ENCODE data around the gene FEN1. TPM values are rescaled to one million over a fixed set of nuclear protein-coding genes. Genes with fewer than 3 reads are reported as not detected.

FEN1 gene
- total RNA-seq, 1 donor from 2014 or later, result 9.6 TPM

DNA sequence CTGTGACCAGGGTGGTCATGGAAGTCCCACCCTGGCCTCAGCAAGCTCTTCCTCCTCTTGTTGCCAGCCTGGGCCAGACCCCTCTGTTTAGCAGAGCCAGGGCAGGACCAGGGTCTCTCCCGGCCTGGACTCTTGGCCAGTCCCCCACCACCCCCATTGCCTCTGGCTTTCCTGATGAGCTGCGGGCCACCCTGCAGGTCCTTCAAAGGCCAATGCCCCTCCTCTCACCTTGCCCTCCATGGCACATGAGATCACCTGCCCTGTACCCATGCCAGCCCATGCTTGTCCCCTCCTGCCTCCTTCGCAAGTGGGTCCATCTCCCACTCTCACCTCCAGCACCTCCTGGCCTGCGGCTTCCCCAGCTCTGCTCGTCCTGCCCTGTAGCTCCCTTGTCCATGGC is 45.8 kb downstream of the FEN1 start:
- H3K27me3 ChIP-seq, result no peaks in the 10 kb centered on the region
- H3K4me3 ChIP-seq, result no peak overlapping the region
- H3K4me1 ChIP-seq, result peaks cover 31% of the 10 kb centered on the region
- no peak overlapping the region for H3K27ac ChIP-seq
- H3K36me3 ChIP-seq, result peaks cover 0 to 13% of the 10 kb centered on the region in 2 donors
- H3K9me3 ChIP-seq, result no peaks in the 10 kb centered on the region
- intact Hi-C loops (cut with DNase I), result no loop called here
- no peak for DNase-seq (ENCODE audit: extremely low spot score in 2 of 2)
- TF ChIP-seq CTCF (IDR thresholded peaks at IDR 0.05) (no peak), POLR2AphosphoS5 (IDR thresholded peaks at IDR 0.05; ENCODE audit: insufficient read depth in 1 of 2, low read depth in 1 of 2) (no peak), POLR2A (IDR thresholded peaks at IDR 0.05) (no peak)

DNA sequence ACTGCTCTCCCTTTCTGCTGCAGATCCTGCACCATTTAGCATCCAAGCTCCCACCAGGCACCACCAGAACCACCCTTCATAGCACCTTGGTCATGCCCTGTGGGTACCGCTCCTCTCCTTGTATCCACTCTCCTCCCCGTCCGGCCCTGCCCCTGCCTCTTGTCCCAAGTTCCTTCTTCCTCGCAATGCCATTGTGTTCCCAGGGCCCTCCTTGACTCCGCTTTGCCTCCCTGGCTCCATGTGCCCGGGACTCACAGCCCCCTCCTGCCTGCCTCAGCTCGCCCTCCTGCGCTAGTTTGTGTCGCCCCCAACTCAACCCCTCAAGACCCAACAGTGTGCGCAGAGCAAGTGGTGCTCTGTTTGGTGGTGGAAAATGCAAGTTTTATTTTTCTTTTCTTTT is 46.2 kb downstream of the FEN1 start:
- Histone ChIP-seq H3K4me1 (peaks cover 27% of the 10 kb centered on the region), H3K9me3 (no peaks in the 10 kb centered on the region), H3K27me3 (no peaks in the 10 kb centered on the region), H3K27ac (no peak overlapping the region), H3K4me3 (no peak overlapping the region), H3K36me3 (peaks cover 0 to 13% of the 10 kb centered on the region in 2 donors)
- TF ChIP-seq POLR2AphosphoS5 (IDR thresholded peaks at IDR 0.05; ENCODE audit: insufficient read depth in 1 of 2, low read depth in 1 of 2) (no peak), POLR2A (IDR thresholded peaks at IDR 0.05) (no peak), CTCF (IDR thresholded peaks at IDR 0.05) (no peak)
- no peak for DNase-seq (ENCODE audit: extremely low spot score in 2 of 2)
- intact Hi-C loops (cut with DNase I), result no loop called here

- Histone ChIP-seq H3K27ac (no peak overlapping the region), H3K36me3 (peaks cover 0 to 18% of the 10 kb centered on the region in 2 donors), H3K9me3 (no peaks in the 10 kb centered on the region)
Measured at GRCh38 chr11:61839742-61840141, 47.0 kb downstream of the FEN1 start.

GRCh38 chr11:61840371-61840770 is 47.7 kb downstream of the FEN1 start:
- Histone ChIP-seq H3K27ac (no peak overlapping the region), H3K4me3 (no peak overlapping the region), H3K27me3 (no peaks in the 10 kb centered on the region), H3K9me3 (no peaks in the 10 kb centered on the region), H3K36me3 (peaks cover 0 to 18% of the 10 kb centered on the region in 2 donors), H3K4me1 (peaks cover 13% of the 10 kb centered on the region)
- TF ChIP-seq POLR2AphosphoS5 (IDR thresholded peaks at IDR 0.05; ENCODE audit: insufficient read depth in 1 of 2, low read depth in 1 of 2) (no peak), POLR2A (IDR thresholded peaks at IDR 0.05) (no peak), CTCF (IDR thresholded peaks at IDR 0.05) (no peak)
- intact Hi-C loops (cut with DNase I), result no loop called here
- no peak for DNase-seq (ENCODE audit: extremely low spot score in 2 of 2)

More at GRCh38 chr11:61839742-61840141, 47.0 kb downstream of the FEN1 start:
- TF ChIP-seq POLR2AphosphoS5 (IDR thresholded peaks at IDR 0.05; ENCODE audit: insufficient read depth in 1 of 2, low read depth in 1 of 2), result no peak
- no peak for TF ChIP-seq CTCF (IDR thresholded peaks at IDR 0.05)
- TF ChIP-seq POLR2A (IDR thresholded peaks at IDR 0.05), result no peak
- DNase-seq (ENCODE audit: extremely low spot score in 2 of 2), result no peak
- no peak overlapping the region for H3K4me3 ChIP-seq
- H3K27me3 ChIP-seq, result no peaks in the 10 kb centered on the region
- H3K4me1 ChIP-seq, result peaks cover 19% of the 10 kb centered on the region
- intact Hi-C loops (cut with DNase I), result no loop called here

DNA sequence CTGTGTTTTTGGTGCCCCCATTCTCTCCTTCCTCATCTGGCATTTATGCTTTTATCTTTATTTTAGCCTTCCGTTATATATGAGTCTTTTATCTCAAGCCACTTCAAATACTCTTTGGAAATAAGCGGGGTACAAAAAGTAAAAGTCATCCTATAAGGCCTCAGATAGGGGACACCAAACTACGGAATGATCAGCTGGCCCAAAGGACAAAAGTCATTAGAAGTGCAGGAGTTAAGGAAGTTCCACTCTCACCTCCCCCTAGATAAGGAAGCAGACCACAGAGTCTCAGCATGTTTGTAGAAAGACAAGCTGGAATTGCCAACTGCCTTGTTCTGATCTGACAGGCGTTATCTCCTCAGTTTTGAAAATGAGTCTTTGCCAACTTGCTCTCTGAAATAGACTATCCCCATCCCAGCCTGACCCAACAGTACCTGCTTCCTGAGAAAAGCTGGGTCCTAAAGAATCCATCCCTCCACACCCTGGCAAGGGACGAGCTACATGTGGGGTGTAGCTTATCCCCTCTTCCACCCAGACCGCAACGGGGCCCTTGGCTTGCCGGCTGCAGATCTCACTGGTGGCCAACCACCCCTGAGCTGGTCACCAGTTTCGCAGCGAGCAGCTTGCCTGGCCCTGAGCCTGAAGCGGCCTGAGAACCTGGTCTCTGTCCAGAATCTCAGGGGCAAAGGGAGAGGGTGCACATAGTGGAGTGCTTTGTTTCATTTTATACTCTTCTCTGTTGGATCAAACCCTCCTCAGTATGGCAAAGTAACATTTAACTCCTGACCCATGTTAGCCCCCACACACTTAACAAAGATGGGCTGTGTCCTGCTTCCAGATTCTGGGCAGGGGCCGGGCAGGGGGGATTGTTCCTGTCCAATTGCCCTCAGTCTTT is 49.2 kb downstream of the FEN1 start:
- peaks cover 0 to 18% of the 10 kb centered on the region in 2 donors for H3K36me3 ChIP-seq
- no peak overlapping the region for H3K4me3 ChIP-seq
- no peak for TF ChIP-seq POLR2A (IDR thresholded peaks at IDR 0.05)
- TF ChIP-seq CTCF (IDR thresholded peaks at IDR 0.05), result no peak
- TF ChIP-seq POLR2AphosphoS5 (IDR thresholded peaks at IDR 0.05; ENCODE audit: insufficient read depth in 1 of 2, low read depth in 1 of 2), result no peak
- H3K27ac ChIP-seq, result no peak overlapping the region
- H3K27me3 ChIP-seq, result no peaks in the 10 kb centered on the region
- DNase-seq (ENCODE audit: extremely low spot score in 2 of 2), result no peak
- intact Hi-C loops (cut with DNase I), result no loop called here
- no peaks in the 10 kb centered on the region for H3K9me3 ChIP-seq
- H3K4me1 ChIP-seq, result no peaks in the 10 kb centered on the region

Measured in vagina (tissue), 2 donors.